ENCODE data around the gene EHMT1. TPM values are rescaled to one million over a fixed set of nuclear protein-coding genes. Genes with fewer than 3 reads are reported as not detected.

Gene EHMT1
- total RNA-seq, 1 donor from 2014 or later = 159 TPM

GRCh38 chr9:137726764-137727163 is 108.0 kb downstream of the EHMT1 start:
- Mint-ChIP-seq H3K36me3 (ENCODE audit: insufficient read depth) (peaks cover 27% of the 10 kb centered on the region), H3K27me3 (no peaks in the 10 kb centered on the region), H3K9me3 (ENCODE audit: low read depth) (no peaks in the 10 kb centered on the region), H3K27ac (no peak overlapping the region), H3K4me1 (ENCODE audit: low read depth) (peaks cover 17% of the 10 kb centered on the region), H3K4me3 (ENCODE audit: low read depth) (no peak overlapping the region)
- DNase-seq (ENCODE audit: low spot score, unreplicated experiment) = no peak
- TF ChIP-seq, protein P1, sequence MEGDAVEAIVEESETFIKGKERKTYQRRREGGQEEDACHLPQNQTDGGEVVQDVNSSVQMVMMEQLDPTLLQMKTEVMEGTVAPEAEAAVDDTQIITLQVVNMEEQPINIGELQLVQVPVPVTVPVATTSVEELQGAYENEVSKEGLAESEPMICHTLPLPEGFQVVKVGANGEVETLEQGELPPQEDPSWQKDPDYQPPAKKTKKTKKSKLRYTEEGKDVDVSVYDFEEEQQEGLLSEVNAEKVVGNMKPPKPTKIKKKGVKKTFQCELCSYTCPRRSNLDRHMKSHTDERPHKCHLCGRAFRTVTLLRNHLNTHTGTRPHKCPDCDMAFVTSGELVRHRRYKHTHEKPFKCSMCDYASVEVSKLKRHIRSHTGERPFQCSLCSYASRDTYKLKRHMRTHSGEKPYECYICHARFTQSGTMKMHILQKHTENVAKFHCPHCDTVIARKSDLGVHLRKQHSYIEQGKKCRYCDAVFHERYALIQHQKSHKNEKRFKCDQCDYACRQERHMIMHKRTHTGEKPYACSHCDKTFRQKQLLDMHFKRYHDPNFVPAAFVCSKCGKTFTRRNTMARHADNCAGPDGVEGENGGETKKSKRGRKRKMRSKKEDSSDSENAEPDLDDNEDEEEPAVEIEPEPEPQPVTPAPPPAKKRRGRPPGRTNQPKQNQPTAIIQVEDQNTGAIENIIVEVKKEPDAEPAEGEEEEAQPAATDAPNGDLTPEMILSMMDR (IDR thresholded peaks at IDR 0.05; ENCODE audit: unreplicated experiment) = no peak

- H3K27me3 Mint-ChIP-seq = no peaks in the 10 kb centered on the region
- DNase-seq (ENCODE audit: low spot score, unreplicated experiment) = no peak
- H3K36me3 Mint-ChIP-seq (ENCODE audit: insufficient read depth) = peaks cover 27% of the 10 kb centered on the region
- peak overlapping the region; percentile 92 for H3K27ac Mint-ChIP-seq
- H3K4me1 Mint-ChIP-seq (ENCODE audit: low read depth) = peaks cover 18% of the 10 kb centered on the region
- H3K4me3 Mint-ChIP-seq (ENCODE audit: low read depth) = no peak overlapping the region
- H3K9me3 Mint-ChIP-seq (ENCODE audit: low read depth) = no peaks in the 10 kb centered on the region
- TF ChIP-seq, protein P1 (IDR thresholded peaks at IDR 0.05; ENCODE audit: unreplicated experiment) = no peak
Observed at GRCh38 chr9:137727716-137728115, 108.9 kb downstream of the EHMT1 start.

- peaks cover 24% of the 10 kb centered on the region for H3K4me1 Mint-ChIP-seq (ENCODE audit: low read depth)
- H3K4me3 Mint-ChIP-seq (ENCODE audit: low read depth) = no peak overlapping the region
- no peaks in the 10 kb centered on the region for H3K27me3 Mint-ChIP-seq
- no peak for DNase-seq (ENCODE audit: low spot score, unreplicated experiment)
- TF ChIP-seq, protein P1 (IDR thresholded peaks at IDR 0.05; ENCODE audit: unreplicated experiment) = no peak
- peak overlapping the region; percentile 92 for H3K27ac Mint-ChIP-seq
- H3K36me3 Mint-ChIP-seq (ENCODE audit: insufficient read depth) = peaks cover 34% of the 10 kb centered on the region
- H3K9me3 Mint-ChIP-seq (ENCODE audit: low read depth) = peaks cover under 1% of the 10 kb centered on the region
Observed at GRCh38 chr9:137728444-137729311, 109.9 kb downstream of the EHMT1 start.

- TF ChIP-seq, protein P1 (IDR thresholded peaks at IDR 0.05; ENCODE audit: unreplicated experiment) = no peak
- Mint-ChIP-seq H3K9me3 (ENCODE audit: low read depth) (peaks cover 12% of the 10 kb centered on the region), H3K4me3 (ENCODE audit: low read depth) (no peak overlapping the region), H3K27ac (peak overlapping the region; percentile 15), H3K4me1 (ENCODE audit: low read depth) (peaks cover 24% of the 10 kb centered on the region), H3K36me3 (ENCODE audit: insufficient read depth) (peaks cover 47% of the 10 kb centered on the region), H3K27me3 (no peaks in the 10 kb centered on the region)
- no peak for DNase-seq (ENCODE audit: low spot score, unreplicated experiment)
Observed at GRCh38 chr9:137731216-137731946, 112.6 kb downstream of the EHMT1 start.
